Pancreas (tissue), 10 donors: ENCODE results near the gene CBFA2T3. TPM values are rescaled to one million over a fixed set of nuclear protein-coding genes. Genes with fewer than 3 reads are reported as not detected.

ENCODE experiments used
- ATAC-seq, 4 donors: fragments of 200-7000 bp; cut with Tn5 transposase; one replicate each; pipeline versions ENCODE4 v1.8.0 to v1.9.1; 2020; ENCODE audit warnings: mild to moderate bottlenecking in 4 of 4, moderate library complexity in 4 of 4
- DNase-seq, 6 donors: peaks; one replicate each; pipeline ENCODE4 v3.0.0-alpha.2; 2020
- FAIRE-seq: peaks from 2 replicates; lab custom pipeline; 2012; peaks lifted over from hg19 to GRCh38; lab: Jason Lieb, UNC
- H3K27ac ChIP-seq, 4 donors: fragments of 200-600 bp; sonication (generic); 1 replicate in 3 of 4; 2 replicates in 1 of 4; pipeline versions ENCODE4 v1.5.0 to v1.8.0; 2020
- H3K27me3 ChIP-seq, 4 donors: fragments of 200-600 bp; one replicate each; pipeline ENCODE4 v1.8.0; 2021
- H3K36me3 ChIP-seq, 3 donors: fragments of 200-600 bp; sonication (generic) in 1 of 3; one replicate each; pipeline versions ENCODE4 v1.5.0 to v1.8.0; 2020 to 2021
- H3K4me1 ChIP-seq, 3 donors: fragments of 200-600 bp; one replicate each; pipeline ENCODE4 v1.8.0; 2021
- H3K4me3 ChIP-seq, 4 donors: fragments of 200-600 bp; sonication (generic) in 2 of 4; one replicate each; pipeline versions ENCODE4 v1.5.0 to v1.8.0; 2020 to 2021
- H3K9me3 ChIP-seq, 4 donors: fragments of 200-600 bp; one replicate each; pipeline ENCODE4 v1.8.0; 2021
- WGBS, 2 donors: extraction: QIAGEN DNeasy Blood & Tissue Kit; methylation state at CpG; one replicate each; pipeline ENCODE4 v1.1.7; 2013; 5-methylcytosine and 5-hydroxymethylcytosine counted together
- intact Hi-C, 3 donors: fragments of 100-400 bp; cut with DNase I; formaldehyde crosslinking; loops; one replicate each; pipeline versions ENCODE4 v1.11.1 to v1.14.2; 2022
- polyA plus RNA-seq, 2 donors: library from polyadenylated mRNA; stranded (reverse); fragments of 200-250 nt; gene quantifications; one replicate each; pipeline ENCODE4 v1.2.3, GENCODE V29; 2013
- total RNA-seq, 6 donors: library from RNA; stranded (reverse); fragmentation: NEBNext Ultra II Directional in 4 of 6; extraction: Animal tissue kit (Norgen Biotek cat#: 25700) in 4 of 6; gene quantifications; one replicate each; pipeline versions ENCODE4 v1.2.1 to v1.2.4, GENCODE V29; 2021 to 2023
- TF ChIP-seq, protein P1 (sequence below), 4 donors: fragments of 200-600 bp; sonication (generic) in 3 of 4; IDR thresholded peaks; one replicate each; pipeline versions ENCODE4 v1.5.0 to v1.8.0; 2021; ENCODE audit warnings: antibody characterized with exemption in 4 of 4
- donor health status: healthy with polysubstance abuse.
- donor health status: DM: no; HTN: no; CAD: no; lungs with moderate emphysema.
- donor health status: DM: no; HTN: no; CAD: no.
- donor health status: control.
- donor health status: control.
- donor health status: Bipolar disorder and iron deficiency.
- donor health status: DM: yes; HTN: yes; CAD: no.
- donor health status: DM: no; HTN: no; CAD: no.
- donor health status: DM: no; HTN: no; CAD: no.
- donor health status: DM: yes; HTN: yes; CAD: no.

CBFA2T3 gene
- total and polyA plus RNA-seq, 8 donors = 8.7 to 27.0 (median 21.9) TPM

- no peaks in the 10 kb centered on the region for H3K36me3 ChIP-seq
- H3K27ac ChIP-seq = no peak overlapping the region
- H3K27me3 ChIP-seq = no peaks in the 10 kb centered on the region
- H3K9me3 ChIP-seq = no peaks in the 10 kb centered on the region
- H3K4me1 ChIP-seq = no peaks in the 10 kb centered on the region
- DNase-seq = peak in 1 of 6 donors; percentile 52
- no peak overlapping the region for H3K4me3 ChIP-seq
- ATAC-seq = no peak
- intact Hi-C loops = no loop called here
- FAIRE-seq = no peak
- 86 to 92% methylated on average over 20 of the region's 20 CpGs for WGBS, 2 donors
- TF ChIP-seq, protein P1, sequence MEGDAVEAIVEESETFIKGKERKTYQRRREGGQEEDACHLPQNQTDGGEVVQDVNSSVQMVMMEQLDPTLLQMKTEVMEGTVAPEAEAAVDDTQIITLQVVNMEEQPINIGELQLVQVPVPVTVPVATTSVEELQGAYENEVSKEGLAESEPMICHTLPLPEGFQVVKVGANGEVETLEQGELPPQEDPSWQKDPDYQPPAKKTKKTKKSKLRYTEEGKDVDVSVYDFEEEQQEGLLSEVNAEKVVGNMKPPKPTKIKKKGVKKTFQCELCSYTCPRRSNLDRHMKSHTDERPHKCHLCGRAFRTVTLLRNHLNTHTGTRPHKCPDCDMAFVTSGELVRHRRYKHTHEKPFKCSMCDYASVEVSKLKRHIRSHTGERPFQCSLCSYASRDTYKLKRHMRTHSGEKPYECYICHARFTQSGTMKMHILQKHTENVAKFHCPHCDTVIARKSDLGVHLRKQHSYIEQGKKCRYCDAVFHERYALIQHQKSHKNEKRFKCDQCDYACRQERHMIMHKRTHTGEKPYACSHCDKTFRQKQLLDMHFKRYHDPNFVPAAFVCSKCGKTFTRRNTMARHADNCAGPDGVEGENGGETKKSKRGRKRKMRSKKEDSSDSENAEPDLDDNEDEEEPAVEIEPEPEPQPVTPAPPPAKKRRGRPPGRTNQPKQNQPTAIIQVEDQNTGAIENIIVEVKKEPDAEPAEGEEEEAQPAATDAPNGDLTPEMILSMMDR (IDR thresholded peaks at IDR 0.05) = no peak
These were observed 139.2 kb downstream of the CBFA2T3 start for GRCh38 chr16:88837806-88838205.

DNA sequence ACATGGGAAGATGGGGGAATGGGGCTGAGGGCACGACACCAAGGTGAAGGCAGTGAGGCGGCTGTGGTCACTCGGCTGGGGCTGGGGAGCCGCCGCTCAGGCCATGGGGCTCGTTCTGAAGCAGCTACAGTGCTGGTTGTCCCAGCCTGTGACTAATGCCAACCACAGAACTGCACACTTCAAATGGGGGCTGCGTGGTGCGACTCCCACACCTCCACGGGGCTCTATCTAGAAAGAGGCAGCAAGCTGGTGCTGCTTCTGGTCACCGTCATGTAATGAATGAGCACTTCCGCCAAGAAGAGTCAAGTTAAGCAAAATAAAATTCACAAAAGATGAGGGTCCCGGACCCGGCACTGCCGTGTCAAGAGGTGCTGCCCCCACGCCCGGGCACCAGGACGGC is 140.2 kb downstream of the CBFA2T3 start:
- no peak overlapping the region for H3K4me3 ChIP-seq
- 90 to 93% methylated on average over 17 of the region's 17 CpGs for WGBS, 2 donors
- no peaks in the 10 kb centered on the region for H3K4me1 ChIP-seq
- no peaks in the 10 kb centered on the region for H3K9me3 ChIP-seq
- H3K27me3 ChIP-seq = no peaks in the 10 kb centered on the region
- ATAC-seq (no peak), DNase-seq (no peak), FAIRE-seq (no peak)
- TF ChIP-seq, protein P1 (IDR thresholded peaks at IDR 0.05) = no peak
- intact Hi-C loops = no loop called here
- no peak overlapping the region for H3K27ac ChIP-seq
- no peaks in the 10 kb centered on the region for H3K36me3 ChIP-seq

GRCh38 chr16:88835818-88836217 is 141.2 kb downstream of the CBFA2T3 start:
- Histone ChIP-seq H3K9me3 (no peaks in the 10 kb centered on the region), H3K4me1 (no peaks in the 10 kb centered on the region), H3K27me3 (no peaks in the 10 kb centered on the region), H3K36me3 (no peaks in the 10 kb centered on the region), H3K4me3 (no peak overlapping the region), H3K27ac (no peak overlapping the region)
- ATAC-seq (no peak), FAIRE-seq (no peak), DNase-seq (peak in 2 of 6 donors; percentile 25 to 46)
- 94% methylated on average over 33 of the region's 33 CpGs for WGBS, 2 donors
- intact Hi-C loops = no loop called here
- TF ChIP-seq, protein P1 (IDR thresholded peaks at IDR 0.05) = no peak

GRCh38 chr16:88835383-88835782 is 141.6 kb downstream of the CBFA2T3 start:
- no peak for FAIRE-seq
- no peak for DNase-seq
- no peak overlapping the region for H3K4me3 ChIP-seq
- no peak overlapping the region for H3K27ac ChIP-seq
- no peaks in the 10 kb centered on the region for H3K27me3 ChIP-seq
- H3K9me3 ChIP-seq = no peaks in the 10 kb centered on the region
- WGBS, 2 donors = 86 to 88% methylated on average over 11 of the region's 11 CpGs
- H3K4me1 ChIP-seq = no peaks in the 10 kb centered on the region
- intact Hi-C loops = no loop called here
- ATAC-seq = peak in 3 of 4 donors; percentile 29 to 58 (median 37)
- TF ChIP-seq, protein P1 (IDR thresholded peaks at IDR 0.05) = no peak
- no peaks in the 10 kb centered on the region for H3K36me3 ChIP-seq

- DNase-seq = peak in 2 of 6 donors; percentile 15 to 63
- H3K27me3 ChIP-seq = no peaks in the 10 kb centered on the region
- H3K9me3 ChIP-seq = no peaks in the 10 kb centered on the region
- WGBS, 2 donors = 92 to 97% methylated on average over 11 to 13 of the region's 13 CpGs
- ATAC-seq = no peak
- H3K4me3 ChIP-seq = no peak overlapping the region
- no peaks in the 10 kb centered on the region for H3K36me3 ChIP-seq
- TF ChIP-seq, protein P1 (IDR thresholded peaks at IDR 0.05) = no peak
- intact Hi-C loops = no loop called here
- H3K4me1 ChIP-seq = no peaks in the 10 kb centered on the region
- no peak for FAIRE-seq
- H3K27ac ChIP-seq = no peak overlapping the region
These were observed 142.3 kb downstream of the CBFA2T3 start for GRCh38 chr16:88834670-88835069.
